ENCODE results near the gene PDE2A. TPM values are rescaled to one million over a fixed set of nuclear protein-coding genes. Genes with fewer than 3 reads are reported as not detected.

PDE2A gene
- total RNA-seq, 6 experiments from 2014 or later, result 11.2 to 46.3 (median 22.8) TPM

DNA sequence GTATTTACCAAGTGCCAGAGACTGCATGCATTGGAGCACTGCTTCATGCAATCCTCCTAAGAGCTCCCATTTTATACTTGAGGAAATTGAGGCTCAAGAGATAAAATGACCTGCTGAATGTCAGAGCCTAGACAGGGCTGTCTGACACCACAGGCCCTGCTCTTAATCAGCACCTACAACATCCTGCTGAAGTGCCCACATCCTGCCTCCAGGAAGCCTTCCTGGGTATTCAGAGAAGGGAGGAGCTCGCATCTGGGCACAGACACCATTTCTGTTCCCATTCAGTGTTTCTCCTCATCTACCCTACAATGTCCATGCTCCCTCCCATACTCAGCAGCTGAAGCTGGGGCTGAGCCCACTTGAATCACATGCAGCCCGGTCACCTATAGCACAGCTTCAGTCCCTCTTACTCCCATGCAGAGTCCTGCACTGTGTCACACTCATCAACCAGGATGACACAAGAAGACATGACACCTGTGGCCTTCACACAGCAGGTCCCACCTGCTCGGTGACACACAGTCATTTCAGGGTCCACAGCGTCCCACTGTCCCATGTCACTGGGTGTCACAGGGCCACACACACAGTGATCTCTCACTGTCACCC is 53.1 kb downstream of the PDE2A start:
- Histone ChIP-seq H3K27me3 (no peaks in the 10 kb centered on the region), H3K36me3 (no peaks in the 10 kb centered on the region), H3K4me1 (peaks cover 0 to 12% (median 0%) of the 10 kb centered on the region in 4 donors), H3K27ac (no peak overlapping the region), H3K9me3 (no peaks in the 10 kb centered on the region), H3K4me3 (no peak overlapping the region)
- TF ChIP-seq CTCF (IDR thresholded peaks at IDR 0.05) (no peak), POLR2A (IDR thresholded peaks at IDR 0.05) (no peak)
- WGBS (ENCODE audit: insufficient coverage, low coverage, low lambda C conversion rate, missing lambda C conversion rate), result 85% methylated on average over 3 of the region's 4 CpGs
- DNase-seq, result no peak
- intact Hi-C loops (cut with DNase I), result no loop called here
- no peak for ATAC-seq

DNA sequence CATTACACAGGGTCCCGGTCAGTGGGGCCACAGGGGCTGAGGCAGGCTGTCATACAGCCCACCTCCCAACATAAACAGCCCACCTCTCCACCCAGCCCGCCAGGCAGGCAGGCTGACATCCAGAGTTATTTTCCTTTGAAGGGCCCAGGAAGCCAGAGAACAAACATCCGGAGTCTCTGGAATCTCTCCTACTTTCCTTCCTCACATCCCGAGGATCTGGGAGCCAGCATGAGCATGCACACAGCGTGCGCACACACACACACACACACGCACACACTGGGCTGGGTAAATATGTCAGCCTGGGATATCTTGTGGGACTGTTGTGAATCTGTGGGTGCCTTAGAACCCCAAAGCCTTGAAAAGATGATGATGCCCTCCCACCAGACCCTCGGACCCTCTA is 55.4 kb downstream of the PDE2A start:
- no peaks in the 10 kb centered on the region for H3K4me1 ChIP-seq
- intact Hi-C loops (cut with DNase I), result no loop called here
- ATAC-seq (no peak), DNase-seq (no peak)
- TF ChIP-seq CTCF (IDR thresholded peaks at IDR 0.05) (no peak), POLR2A (IDR thresholded peaks at IDR 0.05) (no peak)
- H3K27ac ChIP-seq, result peak overlapping the region in 1 of 3 donors; percentile 47
- H3K9me3 ChIP-seq, result no peaks in the 10 kb centered on the region
- H3K36me3 ChIP-seq, result no peaks in the 10 kb centered on the region
- 18% methylated on average over 1 of the region's 8 CpGs for WGBS (ENCODE audit: insufficient coverage, low coverage, low lambda C conversion rate, missing lambda C conversion rate)
- H3K4me3 ChIP-seq, result no peak overlapping the region
- no peaks in the 10 kb centered on the region for H3K27me3 ChIP-seq

- TF ChIP-seq POLR2A (IDR thresholded peaks at IDR 0.05), result no peak
- TF ChIP-seq CTCF (IDR thresholded peaks at IDR 0.05), result no peak
These were observed 57.0 kb downstream of the PDE2A start for GRCh38 chr11:72617080-72617762.

DNA sequence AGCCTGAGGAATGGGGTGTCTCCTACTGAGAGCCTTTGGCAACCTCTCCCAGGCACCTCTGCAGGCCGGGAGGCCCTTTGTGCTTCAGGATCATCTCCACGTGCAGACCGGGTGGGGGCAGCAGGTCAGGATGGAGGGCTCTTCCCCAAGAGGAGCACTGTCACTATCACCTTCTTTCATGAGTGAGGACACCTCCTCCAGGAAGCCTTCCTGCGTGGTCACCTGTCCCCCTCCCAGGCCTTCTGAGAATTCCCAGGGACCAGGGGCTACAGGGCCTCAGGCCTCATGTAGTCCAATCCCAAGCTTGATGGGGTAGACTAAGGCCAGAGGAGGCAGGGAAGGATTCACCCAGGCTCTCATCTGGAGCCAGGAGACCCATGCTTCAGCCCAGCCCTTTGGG is 57.6 kb downstream of the PDE2A start:
- intact Hi-C loops (cut with DNase I), result no loop called here
- H3K27ac ChIP-seq, result peak overlapping the region in 1 of 3 donors; percentile 21

More at GRCh38 chr11:72617080-72617762, 57.0 kb downstream of the PDE2A start:
- intact Hi-C loops (cut with DNase I), result no loop called here
- WGBS (ENCODE audit: insufficient coverage, low coverage, low lambda C conversion rate, missing lambda C conversion rate), result 73% methylated on average over 5 of the region's 11 CpGs
- H3K4me3 ChIP-seq, result no peak overlapping the region
- ATAC-seq (peak in 3 of 4 donors; percentile 5 to 17 (median 9)), DNase-seq (no peak)
- H3K9me3 ChIP-seq, result no peaks in the 10 kb centered on the region
- no peaks in the 10 kb centered on the region for H3K27me3 ChIP-seq
- no peaks in the 10 kb centered on the region for H3K4me1 ChIP-seq
- H3K36me3 ChIP-seq, result no peaks in the 10 kb centered on the region
- H3K27ac ChIP-seq, result peak overlapping the region in 1 of 3 donors; percentile 21

More for the DNA sequence above, 57.6 kb downstream of the PDE2A start:
- ATAC-seq (no peak), DNase-seq (no peak)
- WGBS (ENCODE audit: insufficient coverage, low coverage, low lambda C conversion rate, missing lambda C conversion rate), result no CpG with 5 or more reads among the region's 4 CpGs
- no peak overlapping the region for H3K4me3 ChIP-seq
- no peaks in the 10 kb centered on the region for H3K9me3 ChIP-seq
- H3K27me3 ChIP-seq, result no peaks in the 10 kb centered on the region
- no peak for TF ChIP-seq CTCF (IDR thresholded peaks at IDR 0.05)
- TF ChIP-seq POLR2A (IDR thresholded peaks at IDR 0.05), result no peak
- H3K4me1 ChIP-seq, result no peaks in the 10 kb centered on the region
- H3K36me3 ChIP-seq, result no peaks in the 10 kb centered on the region
